ENCODE measurements around the gene DENND6B.

DNA sequence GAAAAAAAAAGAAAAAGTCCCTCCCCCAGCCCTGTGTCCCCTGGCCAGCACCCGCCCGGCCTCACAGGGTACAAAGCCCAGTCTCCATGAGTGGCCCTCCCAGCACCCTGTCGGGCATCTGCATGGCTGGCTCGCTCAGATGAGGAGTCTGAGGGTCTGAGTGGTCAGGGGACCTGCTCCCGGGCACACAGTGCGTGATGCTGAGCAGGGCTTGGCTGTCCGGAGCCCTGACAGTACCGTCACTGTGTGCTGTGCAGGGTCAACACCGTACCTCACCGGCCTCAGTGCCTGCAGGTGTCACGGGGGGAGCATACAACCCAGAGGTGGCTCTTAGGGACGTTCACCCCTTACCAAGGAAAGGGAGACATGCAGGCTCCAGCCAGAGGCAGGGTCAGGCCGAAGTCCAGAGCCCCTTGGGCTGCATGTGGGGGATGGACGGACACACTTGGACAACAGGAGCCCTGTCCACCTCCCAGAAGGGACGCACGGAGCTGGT, 15.8 kb downstream of the DENND6B start:
- TF ChIP-seq, protein P1, sequence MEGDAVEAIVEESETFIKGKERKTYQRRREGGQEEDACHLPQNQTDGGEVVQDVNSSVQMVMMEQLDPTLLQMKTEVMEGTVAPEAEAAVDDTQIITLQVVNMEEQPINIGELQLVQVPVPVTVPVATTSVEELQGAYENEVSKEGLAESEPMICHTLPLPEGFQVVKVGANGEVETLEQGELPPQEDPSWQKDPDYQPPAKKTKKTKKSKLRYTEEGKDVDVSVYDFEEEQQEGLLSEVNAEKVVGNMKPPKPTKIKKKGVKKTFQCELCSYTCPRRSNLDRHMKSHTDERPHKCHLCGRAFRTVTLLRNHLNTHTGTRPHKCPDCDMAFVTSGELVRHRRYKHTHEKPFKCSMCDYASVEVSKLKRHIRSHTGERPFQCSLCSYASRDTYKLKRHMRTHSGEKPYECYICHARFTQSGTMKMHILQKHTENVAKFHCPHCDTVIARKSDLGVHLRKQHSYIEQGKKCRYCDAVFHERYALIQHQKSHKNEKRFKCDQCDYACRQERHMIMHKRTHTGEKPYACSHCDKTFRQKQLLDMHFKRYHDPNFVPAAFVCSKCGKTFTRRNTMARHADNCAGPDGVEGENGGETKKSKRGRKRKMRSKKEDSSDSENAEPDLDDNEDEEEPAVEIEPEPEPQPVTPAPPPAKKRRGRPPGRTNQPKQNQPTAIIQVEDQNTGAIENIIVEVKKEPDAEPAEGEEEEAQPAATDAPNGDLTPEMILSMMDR (IDR thresholded peaks at IDR 0.05; ENCODE audit: low read length), result no peak
- TF ChIP-seq EZH2 (optimal IDR thresholded peaks at IDR 0.05; ENCODE audit: low read depth, low read length) (no peak), EZH2phosphoT487 (IDR thresholded peaks at IDR 0.05; ENCODE audit: low read length) (no peak)

Measured in MM.1S (cell line).